ENCODE results near the gene ENO3. TPM values are rescaled to one million over a fixed set of nuclear protein-coding genes. Genes with fewer than 3 reads are reported as not detected.
A peak's percentile ranks its signal among the peaks of the same experiment; 100 is the strongest.

The ENO3 gene
- total and polyA plus RNA-seq, 12 donors = 1.6 to 76.6 (median 5.3) TPM

GRCh38 chr17:4945944-4946280 is 5.0 kb upstream of the ENO3 start:
- TF ChIP-seq, protein P1, sequence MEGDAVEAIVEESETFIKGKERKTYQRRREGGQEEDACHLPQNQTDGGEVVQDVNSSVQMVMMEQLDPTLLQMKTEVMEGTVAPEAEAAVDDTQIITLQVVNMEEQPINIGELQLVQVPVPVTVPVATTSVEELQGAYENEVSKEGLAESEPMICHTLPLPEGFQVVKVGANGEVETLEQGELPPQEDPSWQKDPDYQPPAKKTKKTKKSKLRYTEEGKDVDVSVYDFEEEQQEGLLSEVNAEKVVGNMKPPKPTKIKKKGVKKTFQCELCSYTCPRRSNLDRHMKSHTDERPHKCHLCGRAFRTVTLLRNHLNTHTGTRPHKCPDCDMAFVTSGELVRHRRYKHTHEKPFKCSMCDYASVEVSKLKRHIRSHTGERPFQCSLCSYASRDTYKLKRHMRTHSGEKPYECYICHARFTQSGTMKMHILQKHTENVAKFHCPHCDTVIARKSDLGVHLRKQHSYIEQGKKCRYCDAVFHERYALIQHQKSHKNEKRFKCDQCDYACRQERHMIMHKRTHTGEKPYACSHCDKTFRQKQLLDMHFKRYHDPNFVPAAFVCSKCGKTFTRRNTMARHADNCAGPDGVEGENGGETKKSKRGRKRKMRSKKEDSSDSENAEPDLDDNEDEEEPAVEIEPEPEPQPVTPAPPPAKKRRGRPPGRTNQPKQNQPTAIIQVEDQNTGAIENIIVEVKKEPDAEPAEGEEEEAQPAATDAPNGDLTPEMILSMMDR (IDR thresholded peaks at IDR 0.05) = no peak
- TF ChIP-seq POLR2A (IDR thresholded peaks at IDR 0.05) = no peak
- H3K4me1 ChIP-seq (replicated peaks in 1 of 2) = peaks cover 37 to 52% of the 10 kb centered on the region in 2 donors
- H3K9me3 ChIP-seq (replicated peaks in 1 of 3) = no peaks in the 10 kb centered on the region
- no peak for DNase-seq
- peaks cover 0 to 49% of the 10 kb centered on the region in 2 donors for H3K36me3 ChIP-seq (replicated peaks in 1 of 2)
- H3K27ac ChIP-seq = peak overlapping the region in 3 of 5 donors; percentile 53 to 99 (median 75)
- H3K27me3 ChIP-seq = no peaks in the 10 kb centered on the region
- intact Hi-C loops (cut with DNase I) = no loop called here
- 26 to 42% (median 38%) methylated on average over 4 of the region's 4 CpGs for WGBS, 4 donors
- peak overlapping the region in 1 of 4 donors; percentile 85 for H3K4me3 ChIP-seq

- H3K4me3 ChIP-seq = peak overlapping the region in 1 of 4 donors; percentile 85
- no peaks in the 10 kb centered on the region for H3K9me3 ChIP-seq (replicated peaks in 1 of 3)
- peak overlapping the region in 3 of 5 donors; percentile 75 to 99 (median 92) for H3K27ac ChIP-seq
- H3K4me1 ChIP-seq (replicated peaks in 1 of 2) = peaks cover 32 to 46% of the 10 kb centered on the region in 2 donors
- peaks cover 0 to 49% of the 10 kb centered on the region in 2 donors for H3K36me3 ChIP-seq (replicated peaks in 1 of 2)
- H3K27me3 ChIP-seq = no peaks in the 10 kb centered on the region
- intact Hi-C loops (cut with DNase I) = no loop called here
- WGBS, 4 donors = 28 to 36% (median 29%) methylated on average over 12 to 16 of the region's 16 CpGs
- TF ChIP-seq, protein P1 (IDR thresholded peaks at IDR 0.05) = no peak
- no peak for TF ChIP-seq POLR2A (IDR thresholded peaks at IDR 0.05)
- DNase-seq = peak in 1 of 7 donors; percentile 25
Measured at GRCh38 chr17:4946312-4946976, 4.5 kb upstream of the ENO3 start.

- no peaks in the 10 kb centered on the region for H3K9me3 ChIP-seq (replicated peaks in 1 of 3)
- H3K27ac ChIP-seq = peak overlapping the region in 4 of 5 donors; percentile 92 to 99 (median 98)
- peaks cover 0 to 48% of the 10 kb centered on the region in 2 donors for H3K36me3 ChIP-seq (replicated peaks in 1 of 2)
- 0 to 9% (median 1%) methylated on average over 7 of the region's 7 CpGs for WGBS, 4 donors
- intact Hi-C loops (cut with DNase I) = no loop called here
- no peaks in the 10 kb centered on the region for H3K27me3 ChIP-seq
- DNase-seq = peak in 1 of 7 donors; percentile 43
- peaks cover 30 to 41% of the 10 kb centered on the region in 2 donors for H3K4me1 ChIP-seq (replicated peaks in 1 of 2)
- H3K4me3 ChIP-seq = peak overlapping the region in 2 of 4 donors; percentile 85 to 98
- TF ChIP-seq POLR2A (IDR thresholded peaks at IDR 0.05) = no peak
- TF ChIP-seq, protein P1 (IDR thresholded peaks at IDR 0.05) = no peak
Measured at GRCh38 chr17:4947010-4947410, 3.9 kb upstream of the ENO3 start.

DNA sequence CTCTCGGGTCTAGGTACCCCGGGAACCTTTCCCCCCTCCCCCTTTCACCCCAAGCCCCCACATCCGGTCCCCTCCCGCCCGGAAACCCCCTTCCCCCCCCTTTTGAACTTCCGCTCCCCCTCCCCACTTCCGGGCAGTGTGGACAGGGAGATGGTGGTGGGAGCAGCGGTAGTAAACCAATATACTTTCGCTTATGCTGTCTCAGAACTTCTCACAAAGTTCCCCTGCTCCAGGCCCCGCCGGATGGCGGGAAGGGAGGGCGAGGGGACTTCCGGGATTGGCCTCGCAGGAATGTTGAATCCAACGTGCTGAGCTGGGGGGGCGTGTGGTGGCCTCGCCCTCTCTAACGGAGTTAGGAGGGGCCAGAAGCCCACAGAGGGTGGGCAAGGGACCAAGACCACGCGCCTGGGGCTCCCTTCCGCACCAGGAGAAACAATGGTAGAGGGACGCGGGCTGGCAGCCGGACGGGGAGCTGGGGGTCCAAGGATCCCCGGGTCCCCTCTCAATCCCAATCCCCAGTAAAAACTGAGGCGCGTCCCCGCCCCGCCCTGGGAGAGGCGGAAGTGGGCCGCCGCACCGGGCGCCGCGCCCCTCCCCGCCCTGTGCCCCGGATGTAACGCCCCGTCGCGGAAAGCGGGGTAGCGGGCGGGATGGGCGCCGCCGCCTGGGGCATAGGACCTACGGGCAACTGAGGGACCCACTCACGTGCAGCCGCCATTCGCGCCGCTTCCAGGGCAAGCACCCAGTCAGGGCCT is 3.3 kb upstream of the ENO3 start:
- H3K27me3 ChIP-seq = no peaks in the 10 kb centered on the region
- H3K4me3 ChIP-seq = peak overlapping the region; percentile 85 to 98 (median 98)
- intact Hi-C loops (cut with DNase I) = no loop called here
- H3K9me3 ChIP-seq (replicated peaks in 1 of 3) = no peaks in the 10 kb centered on the region
- 0 to 1% (median 0%) methylated on average over 2 to 56 of the region's 56 CpGs for WGBS, 4 donors
- DNase-seq = peak in 6 of 7 donors; percentile 55 to 74 (median 60)
- peaks cover 0 to 42% of the 10 kb centered on the region in 2 donors for H3K36me3 ChIP-seq (replicated peaks in 1 of 2)
- TF ChIP-seq POLR2A (IDR thresholded peaks at IDR 0.05) = no peak
- TF ChIP-seq, protein P1 (IDR thresholded peaks at IDR 0.05) = no peak
- peak overlapping the region; percentile 87 to 99 (median 96) for H3K27ac ChIP-seq
- peaks cover 30 to 39% of the 10 kb centered on the region in 2 donors for H3K4me1 ChIP-seq (replicated peaks in 1 of 2)
